ENCODE results near the gene SLC22A2. TPM values are rescaled to one million over a fixed set of nuclear protein-coding genes. Genes with fewer than 3 reads are reported as not detected.

The SLC22A2 gene
- total RNA-seq, 2 donors from 2014 or later: not detected

GRCh38 chr6:160221918-160222317 is 36.7 kb downstream of the SLC22A2 start:
- H3K36me3 ChIP-seq: no peaks in the 10 kb centered on the region
- no peak for DNase-seq (ENCODE audit: low spot score)
- H3K9me3 ChIP-seq: no peaks in the 10 kb centered on the region
- H3K27ac ChIP-seq: no peak overlapping the region
- H3K4me3 ChIP-seq: no peak overlapping the region
- 84% methylated on average over 1 of the region's 1 CpG for WGBS
- intact Hi-C loops (cut with DNase I): no loop called here
- TF ChIP-seq POLR2AphosphoS5 (IDR thresholded peaks at IDR 0.05) (no peak), POLR2A (IDR thresholded peaks at IDR 0.05) (no peak)
- H3K27me3 ChIP-seq (replicated peaks; ENCODE audit: insufficient read depth): no peaks in the 10 kb centered on the region
- H3K4me1 ChIP-seq (replicated peaks): no peaks in the 10 kb centered on the region

DNA sequence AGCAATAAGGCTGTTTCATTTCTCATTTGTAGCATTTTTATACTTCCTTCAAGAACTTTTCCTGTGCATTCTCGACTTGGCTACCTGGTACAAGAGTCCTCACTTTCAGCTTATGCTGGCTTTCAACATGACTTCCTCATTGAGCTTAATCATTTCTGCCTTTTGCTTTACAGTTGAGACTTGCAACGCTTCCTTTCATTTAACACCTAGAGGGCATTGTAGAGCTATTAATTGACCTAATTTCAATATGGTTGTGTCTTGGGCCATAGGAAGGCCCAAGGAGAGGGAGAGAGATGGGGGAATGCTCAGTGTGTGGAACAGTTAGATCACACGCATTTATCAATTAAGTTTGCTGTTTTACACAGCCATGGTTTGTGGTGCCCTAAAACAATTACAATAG is 37.2 kb downstream of the SLC22A2 start:
- WGBS: 48% methylated on average over 3 of the region's 3 CpGs
- intact Hi-C loops (cut with DNase I): no loop called here
- H3K4me3 ChIP-seq: no peak overlapping the region

GRCh38 chr6:160218810-160219209 is 39.8 kb downstream of the SLC22A2 start:
- no peak for DNase-seq (ENCODE audit: low spot score)
- intact Hi-C loops (cut with DNase I): no loop called here
- H3K27me3 ChIP-seq (replicated peaks; ENCODE audit: insufficient read depth): no peaks in the 10 kb centered on the region
- H3K9me3 ChIP-seq: no peaks in the 10 kb centered on the region
- no peak overlapping the region for H3K4me3 ChIP-seq
- WGBS: 67% methylated on average over 2 of the region's 2 CpGs
- no peaks in the 10 kb centered on the region for H3K4me1 ChIP-seq (replicated peaks)
- no peak overlapping the region for H3K27ac ChIP-seq
- H3K36me3 ChIP-seq: no peaks in the 10 kb centered on the region
- TF ChIP-seq POLR2AphosphoS5 (IDR thresholded peaks at IDR 0.05) (no peak), POLR2A (IDR thresholded peaks at IDR 0.05) (no peak)
- TF ChIP-seq, protein P1, sequence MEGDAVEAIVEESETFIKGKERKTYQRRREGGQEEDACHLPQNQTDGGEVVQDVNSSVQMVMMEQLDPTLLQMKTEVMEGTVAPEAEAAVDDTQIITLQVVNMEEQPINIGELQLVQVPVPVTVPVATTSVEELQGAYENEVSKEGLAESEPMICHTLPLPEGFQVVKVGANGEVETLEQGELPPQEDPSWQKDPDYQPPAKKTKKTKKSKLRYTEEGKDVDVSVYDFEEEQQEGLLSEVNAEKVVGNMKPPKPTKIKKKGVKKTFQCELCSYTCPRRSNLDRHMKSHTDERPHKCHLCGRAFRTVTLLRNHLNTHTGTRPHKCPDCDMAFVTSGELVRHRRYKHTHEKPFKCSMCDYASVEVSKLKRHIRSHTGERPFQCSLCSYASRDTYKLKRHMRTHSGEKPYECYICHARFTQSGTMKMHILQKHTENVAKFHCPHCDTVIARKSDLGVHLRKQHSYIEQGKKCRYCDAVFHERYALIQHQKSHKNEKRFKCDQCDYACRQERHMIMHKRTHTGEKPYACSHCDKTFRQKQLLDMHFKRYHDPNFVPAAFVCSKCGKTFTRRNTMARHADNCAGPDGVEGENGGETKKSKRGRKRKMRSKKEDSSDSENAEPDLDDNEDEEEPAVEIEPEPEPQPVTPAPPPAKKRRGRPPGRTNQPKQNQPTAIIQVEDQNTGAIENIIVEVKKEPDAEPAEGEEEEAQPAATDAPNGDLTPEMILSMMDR (IDR thresholded peaks at IDR 0.05): no peak

More for the DNA sequence above, 37.2 kb downstream of the SLC22A2 start:
- Histone ChIP-seq H3K4me1 (replicated peaks) (no peaks in the 10 kb centered on the region), H3K9me3 (no peaks in the 10 kb centered on the region), H3K36me3 (no peaks in the 10 kb centered on the region), H3K27me3 (replicated peaks; ENCODE audit: insufficient read depth) (no peaks in the 10 kb centered on the region), H3K27ac (no peak overlapping the region)
- TF ChIP-seq POLR2A (IDR thresholded peaks at IDR 0.05): no peak
- TF ChIP-seq, protein P1 (IDR thresholded peaks at IDR 0.05): no peak
- no peak for TF ChIP-seq POLR2AphosphoS5 (IDR thresholded peaks at IDR 0.05)
- DNase-seq (ENCODE audit: low spot score): no peak

DNA sequence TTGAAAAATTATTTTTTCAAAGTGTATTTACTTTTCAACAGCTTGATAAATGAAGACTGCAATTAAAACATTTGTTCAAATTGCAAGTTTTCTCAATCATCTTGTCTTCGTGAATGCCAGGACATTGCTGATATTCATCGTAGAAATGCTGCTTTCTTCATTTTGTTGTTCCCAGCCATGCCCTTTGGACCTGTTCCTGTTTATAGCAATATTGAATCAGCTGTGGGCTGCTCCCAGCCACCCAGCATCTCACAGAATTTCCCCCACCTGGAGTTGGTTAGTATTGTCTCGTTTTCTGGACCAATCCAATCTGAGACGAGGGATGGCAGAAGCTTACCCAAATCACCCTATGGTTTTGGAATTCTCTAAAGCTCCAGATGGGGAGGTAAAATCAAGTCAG is 40.8 kb downstream of the SLC22A2 start:
- no peak overlapping the region for H3K27ac ChIP-seq
- H3K27me3 ChIP-seq (replicated peaks; ENCODE audit: insufficient read depth): no peaks in the 10 kb centered on the region
- WGBS: 72% methylated on average over 4 of the region's 4 CpGs
- H3K36me3 ChIP-seq: no peaks in the 10 kb centered on the region
- no peaks in the 10 kb centered on the region for H3K9me3 ChIP-seq
- no peaks in the 10 kb centered on the region for H3K4me1 ChIP-seq (replicated peaks)
- no peak for DNase-seq (ENCODE audit: low spot score)
- intact Hi-C loops (cut with DNase I): no loop called here
- TF ChIP-seq, protein P1 (IDR thresholded peaks at IDR 0.05): no peak
- no peak for TF ChIP-seq POLR2AphosphoS5 (IDR thresholded peaks at IDR 0.05)
- no peak for TF ChIP-seq POLR2A (IDR thresholded peaks at IDR 0.05)
- H3K4me3 ChIP-seq: no peak overlapping the region

GRCh38 chr6:160217073-160217472 is 41.5 kb downstream of the SLC22A2 start:
- WGBS: 82% methylated on average over 1 of the region's 1 CpG
- H3K4me1 ChIP-seq (replicated peaks): no peaks in the 10 kb centered on the region
- no peaks in the 10 kb centered on the region for H3K9me3 ChIP-seq
- no peaks in the 10 kb centered on the region for H3K27me3 ChIP-seq (replicated peaks; ENCODE audit: insufficient read depth)
- H3K36me3 ChIP-seq: no peaks in the 10 kb centered on the region
- no peak for DNase-seq (ENCODE audit: low spot score)
- intact Hi-C loops (cut with DNase I): no loop called here
- H3K27ac ChIP-seq: no peak overlapping the region
- H3K4me3 ChIP-seq: no peak overlapping the region
- TF ChIP-seq POLR2AphosphoS5 (IDR thresholded peaks at IDR 0.05) (no peak), POLR2A (IDR thresholded peaks at IDR 0.05) (no peak)
- TF ChIP-seq, protein P1 (IDR thresholded peaks at IDR 0.05): no peak
